H1 (cell line): Measurements from ENCODE around the gene LIPJ. TPM values are rescaled to one million over a fixed set of nuclear protein-coding genes. Genes with fewer than 3 reads are reported as not detected.

Experiments
- CTCF ChIA-PET: fragments of 300-600 bp; sonication (Branson Sonifier 250); formaldehyde crosslinking; loops from one replicate; lab custom pipeline; 2021; ENCODE audit not compliant: partially characterized antibody; lab: Charles Lee
- POLR2A ChIA-PET: fragments of 300-600 bp; sonication (Branson Sonifier 250); formaldehyde crosslinking; loops from one replicate; lab custom pipeline; 2021; ENCODE audit warnings: inconsistent platforms; ENCODE audit not compliant: partially characterized antibody; lab: Charles Lee
- DNase-seq, 2 experiments: peaks; one replicate each; pipeline versions ENCODE4 v3.0.0 to v3.0.0-alpha.2; 2010 to 2022; ENCODE audit warnings: low spot score in 2 of 2, low read depth in 1 of 2, mixed read lengths in 1 of 2
- FAIRE-seq: peaks from 2 replicates; lab custom pipeline; 2011; peaks lifted over from hg19 to GRCh38; lab: Jason Lieb, UNC
- H2AFZ ChIP-seq: 2 replicates; pipeline ENCODE4 v1.8.1; 2012; ENCODE audit warnings: low read length, inconsistent platforms
- H2AK5ac ChIP-seq: 2 replicates; pipeline ENCODE4 v1.6.1; 2013; ENCODE audit warnings: low read depth, low read length
- H2BK120ac ChIP-seq: replicated peaks from 2 replicates; pipeline ENCODE3; 2013; ENCODE audit warnings: low read depth, low read length, inconsistent platforms
- H2BK12ac ChIP-seq: 2 replicates; pipeline ENCODE4 v1.6.1; 2013; ENCODE audit warnings: low read depth, low read length
- H2BK15ac ChIP-seq: 2 replicates; pipeline ENCODE4 v1.6.1; 2013; ENCODE audit warnings: low read length
- H2BK20ac ChIP-seq: 2 replicates; pipeline ENCODE4 v1.6.1; 2013; ENCODE audit warnings: low read length
- H2BK5ac ChIP-seq: 2 replicates; pipeline ENCODE4 v1.6.1; 2013; ENCODE audit warnings: low read depth, low read length
- H3K14ac ChIP-seq: 2 replicates; pipeline ENCODE4 v1.6.1; 2013; ENCODE audit warnings: inconsistent platforms; ENCODE audit not compliant: insufficient read length
- H3K18ac ChIP-seq: 2 replicates; pipeline ENCODE4 v1.6.1; 2013; ENCODE audit warnings: low read length; ENCODE audit errors: extremely low read depth
- H3K23ac ChIP-seq: 2 replicates; pipeline ENCODE4 v1.6.1; 2013; ENCODE audit warnings: inconsistent platforms; ENCODE audit not compliant: insufficient read length
- H3K23me2 ChIP-seq: 2 replicates; pipeline ENCODE4 v1.6.1; 2013; ENCODE audit warnings: low read depth, low read length
- H3K27ac ChIP-seq: 2 replicates; pipeline ENCODE4 v1.6.1; 2011; ENCODE audit warnings: low read depth, low read length, inconsistent platforms
- H3K27me3 ChIP-seq, 4 experiments: replicated peaks in 1 of 4; 1 replicate in 1 of 4; 2 replicates in 3 of 4; pipeline versions ENCODE4 v1.6.1 to v1.8.1; 2011 to 2013; ENCODE audit warnings: low read length in 3 of 4, mild to moderate bottlenecking in 3 of 4, inconsistent platforms in 2 of 4, mixed read lengths in 2 of 4, moderate library complexity in 1 of 4; ENCODE audit not compliant: control insufficient read depth in 3 of 4, insufficient read depth in 3 of 4; ENCODE audit errors: extremely low read depth in 1 of 4
- H3K36me3 ChIP-seq, 4 experiments: 2 replicates each; pipeline versions ENCODE4 v1.6.1 to v1.8.1; 2011 to 2013; ENCODE audit warnings: mild to moderate bottlenecking in 4 of 4, low read length in 3 of 4, moderate library complexity in 2 of 4, control low read depth in 1 of 4, inconsistent platforms in 1 of 4; ENCODE audit not compliant: insufficient read depth in 4 of 4, control insufficient read depth in 2 of 4
- H3K4ac ChIP-seq: replicated peaks from 2 replicates; pipeline ENCODE3; 2013; ENCODE audit warnings: low read length, low read depth, mixed read lengths, inconsistent platforms; ENCODE audit not compliant: insufficient read length
- H3K4me1 ChIP-seq, 4 experiments: replicated peaks in 1 of 4; 1 replicate in 1 of 4; 2 replicates in 3 of 4; pipeline versions ENCODE4 v1.6.1 to v1.8.1; 2011 to 2013; ENCODE audit warnings: low read length in 3 of 4, inconsistent platforms in 2 of 4, mixed read lengths in 1 of 4; ENCODE audit not compliant: insufficient read depth in 4 of 4, control insufficient read depth in 3 of 4
- H3K4me2 ChIP-seq, 2 experiments: 2 replicates each; pipeline versions ENCODE4 v1.6.1 to v1.8.1; 2011 to 2013; ENCODE audit warnings: low read depth in 2 of 2, low read length in 2 of 2, control low read depth in 1 of 2, inconsistent platforms in 1 of 2, mild to moderate bottlenecking in 1 of 2; ENCODE audit not compliant: insufficient read depth in 1 of 2
- H3K4me3 ChIP-seq, 4 experiments: fragments of 200-600, 300-600 bp in 1 of 4; sonication (generic), shearing (Covaris generic), sonication (Bioruptor Twin) in 1 of 4; 2 replicates each; pipeline versions ENCODE4 v1.5.1 to v1.8.1; 2011 to 2016; ENCODE audit warnings: low read length in 4 of 4, low read depth in 3 of 4, control low read depth in 2 of 4, inconsistent platforms in 2 of 4, mild to moderate bottlenecking in 2 of 4, mixed read lengths in 1 of 4, moderate library complexity in 1 of 4; ENCODE audit not compliant: insufficient read depth in 2 of 4; ENCODE audit errors: extremely low read depth in 1 of 4
- H3K56ac ChIP-seq: replicated peaks from 2 replicates; pipeline ENCODE3; 2013; ENCODE audit warnings: low read depth, mild to moderate bottlenecking, mixed read lengths, low read length, inconsistent platforms; ENCODE audit not compliant: insufficient read length
- H3K79me1 ChIP-seq: 2 replicates; pipeline ENCODE4 v1.6.1; 2013; ENCODE audit warnings: low read depth, low read length, control low read depth
- H3K79me2 ChIP-seq, 2 experiments: 2 replicates each; pipeline versions ENCODE4 v1.6.1 to v1.8.1; 2012 to 2013; ENCODE audit warnings: low read length in 2 of 2, mild to moderate bottlenecking in 2 of 2, inconsistent platforms in 1 of 2; ENCODE audit not compliant: insufficient read depth in 2 of 2, control insufficient read depth in 1 of 2
- H3K9ac ChIP-seq, 4 experiments: replicated peaks in 1 of 4; 1 replicate in 1 of 4; 2 replicates in 3 of 4; pipeline versions ENCODE4 v1.6.1 to v1.8.1; 2011 to 2013; ENCODE audit warnings: low read depth in 3 of 4, low read length in 3 of 4, control low read depth in 2 of 4, mild to moderate bottlenecking in 2 of 4, moderate library complexity in 2 of 4, inconsistent platforms in 1 of 4; ENCODE audit errors: extremely low read depth in 1 of 4
- H3K9me3 ChIP-seq, 2 experiments: 2 replicates each; pipeline versions ENCODE4 v1.6.1 to v1.8.1; 2012 to 2013; ENCODE audit warnings: mild to moderate bottlenecking in 2 of 2, moderate library complexity in 2 of 2, control low read depth in 1 of 2, inconsistent platforms in 1 of 2, low read depth in 1 of 2, low read length in 1 of 2, mixed read lengths in 1 of 2; ENCODE audit not compliant: insufficient read depth in 2 of 2
- H4K20me1 ChIP-seq, 2 experiments: replicated peaks in 1 of 2; 2 replicates each; pipeline versions ENCODE3 to v1.8.1; 2011 to 2013; ENCODE audit warnings: inconsistent platforms in 2 of 2, low read length in 2 of 2, mild to moderate bottlenecking in 1 of 2; ENCODE audit not compliant: insufficient read depth in 2 of 2, control insufficient read depth in 1 of 2
- H4K5ac ChIP-seq: 2 replicates; pipeline ENCODE4 v1.6.1; 2013; ENCODE audit warnings: low read length, low read depth, mixed read lengths, inconsistent platforms; ENCODE audit not compliant: insufficient read length
- H4K8ac ChIP-seq: 2 replicates; pipeline ENCODE4 v1.8.0; 2013; ENCODE audit warnings: mild to moderate bottlenecking, moderate library complexity, low read length, inconsistent platforms; ENCODE audit not compliant: insufficient read depth; ENCODE audit errors: extremely low read depth
- H4K91ac ChIP-seq: replicated peaks from 2 replicates; pipeline ENCODE3; 2013; ENCODE audit warnings: low read length, mixed read lengths, inconsistent platforms; ENCODE audit not compliant: insufficient read length
- BACH1 ChIP-seq: IDR thresholded peaks from 2 replicates; pipeline ENCODE4 v1.6.1; 2012; ENCODE audit warnings: low read length, improper control_type of control experiment
- CBX8 ChIP-seq: fragments of 300-800, 300-1000 bp; sonication (generic); IDR thresholded peaks from 2 replicates; pipeline ENCODE4 v1.7.1; 2016; ENCODE audit warnings: low read depth, low read length, borderline replicate concordance
- CEBPB ChIP-seq: IDR thresholded peaks from 2 replicates; pipeline ENCODE4 v1.6.1; 2012; ENCODE audit warnings: low read depth, low read length
- CHD1 ChIP-seq: IDR thresholded peaks from 2 replicates; pipeline ENCODE4 v1.6.1; 2012; ENCODE audit warnings: low read depth, low read length, improper control_type of control experiment
- CREB1 ChIP-seq: IDR thresholded peaks from 2 replicates; pipeline ENCODE4 v1.6.1; 2012; ENCODE audit warnings: inconsistent platforms
- NRF1 ChIP-seq: IDR thresholded peaks from 2 replicates; pipeline ENCODE4 v1.6.1; 2011; ENCODE audit warnings: mild to moderate bottlenecking, low read depth, low read length, improper control_type of control experiment
- PHF8 ChIP-seq: fragments of 200-600 bp; sonication (generic); conservative IDR thresholded peaks from 2 replicates; pipeline ENCODE4 v1.7.1; 2012; ENCODE audit warnings: low read depth, mild to moderate bottlenecking, inconsistent platforms, low read length, moderate library complexity
- POLR2A ChIP-seq, 2 experiments: IDR thresholded peaks; 1 replicate in 1 of 2; 2 replicates in 1 of 2; pipeline ENCODE4 v1.6.1; 2011; ENCODE audit warnings: low read depth in 2 of 2, low read length in 2 of 2, mild to moderate bottlenecking in 2 of 2; ENCODE audit errors: control extremely low read depth in 1 of 2
- SAP30 ChIP-seq: fragments of 300-600 bp; sonication (generic); IDR thresholded peaks from 2 replicates; pipeline ENCODE4 v1.7.1; 2012; ENCODE audit warnings: low read length, moderate library complexity, mild to moderate bottlenecking, inconsistent platforms; ENCODE audit not compliant: insufficient read depth, insufficient replicate concordance
- SP2 ChIP-seq: IDR thresholded peaks from 2 replicates; pipeline ENCODE4 v1.6.1; 2012; ENCODE audit warnings: mild to moderate bottlenecking, low read length, inconsistent platforms
- YY1 ChIP-seq: IDR thresholded peaks from 2 replicates; pipeline ENCODE4 v1.6.1; 2011; ENCODE audit warnings: low read depth, mild to moderate bottlenecking, low read length
- WGBS, 2 experiments: shearing (Covaris generic) in 1 of 2; methylation state at CpG; one replicate each; pipeline versions ENCODE4 v1.1.6 to v1.1.7; 2013 to 2015; ENCODE audit warnings: low lambda C conversion rate in 2 of 2, mixed read lengths in 2 of 2, inconsistent platforms in 1 of 2, low coverage in 1 of 2, missing lambda C conversion rate in 1 of 2; ENCODE audit not compliant: insufficient replicate concordance in 2 of 2, insufficient coverage in 1 of 2, insufficient read length in 1 of 2; ENCODE audit errors: extremely low coverage in 1 of 2, missing lambda C conversion rate in 1 of 2; 5-methylcytosine and 5-hydroxymethylcytosine counted together
- polyA plus RNA-seq, 7 experiments: library from polyadenylated mRNA; depleted of rRNA in 3 of 7; stranded (reverse) in 5 of 7; unstranded in 2 of 7; fragments of >200 nt in 5 of 7; fragments of 200-250 nt in 2 of 7; gene quantifications; 1 replicate in 5 of 7; 2 replicates in 1 of 7; 4 replicates in 1 of 7; pipeline versions ENCODE4 v1.2.1 to v1.2.3, GENCODE V29; 2011 to 2013; ENCODE audit warnings: missing spikeins in 2 of 7, mixed read lengths in 2 of 7
- total RNA-seq: library from RNA; stranded (reverse); fragmentation: NEBNext Ultra II Directional; extraction: Animal tissue kit (Norgen Biotek cat#: 25700); gene quantifications from 2 replicates; pipeline ENCODE4 v1.2.1, GENCODE V29; 2021
- TF ChIP-seq, protein P1 (sequence below): IDR thresholded peaks from 2 replicates; pipeline ENCODE4 v1.6.1; 2011; ENCODE audit warnings: low read depth, mild to moderate bottlenecking, low read length; ENCODE audit not compliant: insufficient read depth

The LIPJ gene
- total and polyA plus RNA-seq, 2 of the 8 experiments (the other 6 are each of a cell fraction or from before 2014, with no cell fraction given) = not detected

DNA sequence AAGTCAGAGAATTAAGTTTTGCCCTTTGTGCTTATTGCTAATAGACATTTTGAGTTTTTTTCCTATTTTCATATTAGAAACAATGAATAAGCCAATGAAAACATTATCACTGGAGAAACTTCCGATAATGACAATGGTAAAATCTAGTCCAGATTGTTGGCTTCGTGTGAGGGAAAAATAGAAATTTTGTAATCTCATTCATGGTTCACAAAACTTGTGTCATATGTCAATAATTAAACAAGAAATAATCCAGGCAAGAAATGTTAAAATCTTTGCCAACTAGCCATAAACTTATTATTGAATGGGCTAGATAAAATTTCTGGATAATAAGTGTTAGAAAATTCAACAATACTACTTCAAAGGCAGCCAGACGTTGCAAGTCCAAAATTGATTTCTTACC, 40.1 kb upstream of the LIPJ start:
- H3K27ac ChIP-seq = no peak overlapping the region
- H3K18ac ChIP-seq = no peak overlapping the region

More for the DNA sequence above, 40.1 kb upstream of the LIPJ start:
- Histone ChIP-seq H4K20me1 (no peaks in the 10 kb centered on the region), H4K5ac (no peak overlapping the region), H3K4me2 (no peak overlapping the region), H3K23me2 (no peaks in the 10 kb centered on the region), H3K56ac (no peak overlapping the region), H3K4me1 (no peaks in the 10 kb centered on the region), H2BK5ac (no peak overlapping the region), H4K91ac (no peak overlapping the region), H3K36me3 (no peaks in the 10 kb centered on the region), H3K23ac (no peak overlapping the region), H2BK12ac (no peak overlapping the region), H4K8ac (no peak overlapping the region), H3K9ac (no peak overlapping the region), H2BK120ac (no peak overlapping the region), H3K14ac (no peak overlapping the region), H3K4me3 (no peak overlapping the region), H3K9me3 (no peaks in the 10 kb centered on the region), H2BK15ac (no peak overlapping the region), H2BK20ac (no peak overlapping the region), H3K79me2 (no peaks in the 10 kb centered on the region), H3K4ac (no peak overlapping the region), H3K27me3 (no peaks in the 10 kb centered on the region), H2AK5ac (no peak overlapping the region), H3K79me1 (no peaks in the 10 kb centered on the region), H2AFZ (no peak overlapping the region)
- POLR2A ChIA-PET = no interaction called here
- DNase-seq (no peak), FAIRE-seq (no peak)
- 59% methylated on average over 3 of the region's 3 CpGs; no CpG with 5 or more reads in 1 of the 2 experiments for WGBS, 2 experiments
- TF ChIP-seq BACH1 (no peak), YY1 (no peak), CBX8 (no peak), CEBPB (no peak), SAP30 (no peak), CREB1 (no peak), CHD1 (no peak), NRF1 (no peak), PHF8 (no peak), POLR2A (IDR thresholded peaks at IDR 0.05; ENCODE audit: control extremely low read depth in 1 of 2, low read depth in 2 of 2, low read length in 2 of 2) (no peak), SP2 (no peak)
- TF ChIP-seq, protein P1, sequence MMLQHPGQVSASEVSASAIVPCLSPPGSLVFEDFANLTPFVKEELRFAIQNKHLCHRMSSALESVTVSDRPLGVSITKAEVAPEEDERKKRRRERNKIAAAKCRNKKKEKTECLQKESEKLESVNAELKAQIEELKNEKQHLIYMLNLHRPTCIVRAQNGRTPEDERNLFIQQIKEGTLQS = no peak
- CTCF ChIA-PET = interaction anchor here (0.6 kb wide), 2 partner anchors 167 to 1000 kb away, joined by 5 to 6 read pairs; no protein-coding TSS in a partner anchor
